BJ (cell line): ENCODE measurements around the gene XRCC6. TPM values are rescaled to one million over a fixed set of nuclear protein-coding genes. Genes with fewer than 3 reads are reported as not detected.
A peak's percentile ranks its signal among the peaks of the same experiment; 100 is the strongest.
"Not testable (repeated sequence)": the region's sequence is repeated elsewhere in the genome, so short reads cannot be mapped to it uniquely, and the experiment has no call there.

ENCODE experiments used
- CTCF ChIA-PET: fragments of 350-600 bp; formaldehyde crosslinking; extraction: SDS; loops from one replicate; lab custom pipeline; 2021; ENCODE audit warnings: antibody characterized with exemption, inconsistent platforms; lab: Yijun Ruan, JAX
- POLR2A ChIA-PET: fragments of 300-600 bp; sonication (Branson Sonifier 250); formaldehyde crosslinking; extraction: SDS; loops from one replicate; lab custom pipeline; 2021; ENCODE audit warnings: antibody characterized with exemption; lab: Charles Lee
- DNase-seq: peaks from one replicate; pipeline ENCODE4 v3.0.0-alpha.2; 2011; ENCODE audit warnings: low read depth
- H3K27me3 ChIP-seq: 2 replicates; pipeline ENCODE4 v1.6.0; 2011; ENCODE audit warnings: low read length; ENCODE audit not compliant: control insufficient read depth, insufficient read depth
- H3K36me3 ChIP-seq: 2 replicates; pipeline ENCODE4 v1.5.1; 2011; ENCODE audit warnings: low read length; ENCODE audit not compliant: control insufficient read depth, insufficient read depth
- H3K4me3 ChIP-seq: 2 replicates; pipeline ENCODE4 v1.5.1; 2011; ENCODE audit warnings: low read depth, mild to moderate bottlenecking, control low read depth, low read length
- polyA plus RNA-seq: library from polyadenylated mRNA; depleted of rRNA; stranded (reverse); fragments of >200 nt; gene quantifications from 2 replicates; pipeline ENCODE4 v1.2.3, GENCODE V29; 2011
- TF ChIP-seq, protein P1 (sequence below): IDR thresholded peaks from 2 replicates; pipeline ENCODE4 v1.5.1; 2011; ENCODE audit warnings: low read depth, mild to moderate bottlenecking, control low read depth, inconsistent platforms, low read length, moderate library complexity; ENCODE audit not compliant: insufficient read depth

XRCC6 gene
- polyA plus RNA-seq, 1 experiment = 105 TPM

DNA sequence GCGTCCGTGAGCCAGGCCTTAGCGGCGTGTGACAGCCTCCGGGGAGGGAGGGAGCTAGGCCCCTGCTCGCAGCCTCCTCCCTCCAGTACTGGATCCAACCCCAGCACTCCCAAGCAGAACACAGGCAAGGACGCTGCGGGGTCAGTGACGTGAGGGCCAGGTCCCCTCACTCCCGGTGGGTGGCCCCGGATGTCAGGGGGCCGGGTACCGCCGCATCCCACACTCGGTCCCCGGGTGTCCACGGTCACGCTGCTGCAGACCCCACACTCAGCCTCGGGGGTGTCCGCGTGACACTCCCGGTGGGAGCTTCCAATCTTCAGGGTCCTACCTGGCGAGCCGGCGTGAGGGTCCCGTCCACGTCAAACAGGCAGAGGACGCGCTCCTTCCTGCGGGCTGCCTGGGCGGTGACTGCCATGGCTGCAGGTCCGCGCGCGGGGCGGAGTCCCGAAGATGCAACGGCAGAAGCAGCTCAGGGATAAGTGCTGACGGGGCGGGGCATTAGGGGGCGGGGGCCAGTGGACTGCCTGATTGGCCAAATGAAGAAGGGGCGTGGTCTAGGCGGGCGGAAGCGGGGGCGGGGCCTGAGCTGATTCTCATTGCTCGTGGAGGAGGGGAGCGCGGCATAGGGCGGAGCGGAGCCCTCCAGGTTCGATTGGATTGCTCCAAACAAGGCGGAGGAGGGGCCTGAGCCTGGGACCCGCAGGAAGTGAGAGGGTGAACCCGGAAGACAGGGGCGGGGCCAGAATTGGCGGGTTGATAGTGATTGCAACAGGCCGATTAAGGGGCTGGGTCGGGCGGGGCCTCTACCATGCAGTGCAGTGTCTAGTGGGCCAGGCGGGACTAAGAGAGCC lies 31.5 kb upstream of the XRCC6 start, which contains the start of gene PMM1:
TSS of gene PMM1 (minus strand) at position 450 of the 851 bp plus-strand sequence. CDS start at position 415, 35 bp downstream.
- DNase-seq = peak; percentile 97
- Histone ChIP-seq H3K4me3 (peak within 1 kb of the TSS; percentile 95), H3K36me3 (peaks cover 4% of the 10 kb centered on the region), H3K27me3 (no peaks in the 10 kb centered on the region)
- TF ChIP-seq, protein P1, sequence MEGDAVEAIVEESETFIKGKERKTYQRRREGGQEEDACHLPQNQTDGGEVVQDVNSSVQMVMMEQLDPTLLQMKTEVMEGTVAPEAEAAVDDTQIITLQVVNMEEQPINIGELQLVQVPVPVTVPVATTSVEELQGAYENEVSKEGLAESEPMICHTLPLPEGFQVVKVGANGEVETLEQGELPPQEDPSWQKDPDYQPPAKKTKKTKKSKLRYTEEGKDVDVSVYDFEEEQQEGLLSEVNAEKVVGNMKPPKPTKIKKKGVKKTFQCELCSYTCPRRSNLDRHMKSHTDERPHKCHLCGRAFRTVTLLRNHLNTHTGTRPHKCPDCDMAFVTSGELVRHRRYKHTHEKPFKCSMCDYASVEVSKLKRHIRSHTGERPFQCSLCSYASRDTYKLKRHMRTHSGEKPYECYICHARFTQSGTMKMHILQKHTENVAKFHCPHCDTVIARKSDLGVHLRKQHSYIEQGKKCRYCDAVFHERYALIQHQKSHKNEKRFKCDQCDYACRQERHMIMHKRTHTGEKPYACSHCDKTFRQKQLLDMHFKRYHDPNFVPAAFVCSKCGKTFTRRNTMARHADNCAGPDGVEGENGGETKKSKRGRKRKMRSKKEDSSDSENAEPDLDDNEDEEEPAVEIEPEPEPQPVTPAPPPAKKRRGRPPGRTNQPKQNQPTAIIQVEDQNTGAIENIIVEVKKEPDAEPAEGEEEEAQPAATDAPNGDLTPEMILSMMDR = no peak
- ChIA-PET CTCF (interaction anchor here (0.7 to 2.6 kb wide), 8 partner anchors 8 to 48 kb away, joined by 3 to 13 read pairs (median 6); partner anchors contain the start of gene POLR3H), POLR2A (interaction anchor here (0.6 to 1.3 kb wide), 8 partner anchors 9 to 1193 kb away, joined by 3 to 12 read pairs (median 6); partner anchors contain the start of genes POLR3H and TOB2)

DNA sequence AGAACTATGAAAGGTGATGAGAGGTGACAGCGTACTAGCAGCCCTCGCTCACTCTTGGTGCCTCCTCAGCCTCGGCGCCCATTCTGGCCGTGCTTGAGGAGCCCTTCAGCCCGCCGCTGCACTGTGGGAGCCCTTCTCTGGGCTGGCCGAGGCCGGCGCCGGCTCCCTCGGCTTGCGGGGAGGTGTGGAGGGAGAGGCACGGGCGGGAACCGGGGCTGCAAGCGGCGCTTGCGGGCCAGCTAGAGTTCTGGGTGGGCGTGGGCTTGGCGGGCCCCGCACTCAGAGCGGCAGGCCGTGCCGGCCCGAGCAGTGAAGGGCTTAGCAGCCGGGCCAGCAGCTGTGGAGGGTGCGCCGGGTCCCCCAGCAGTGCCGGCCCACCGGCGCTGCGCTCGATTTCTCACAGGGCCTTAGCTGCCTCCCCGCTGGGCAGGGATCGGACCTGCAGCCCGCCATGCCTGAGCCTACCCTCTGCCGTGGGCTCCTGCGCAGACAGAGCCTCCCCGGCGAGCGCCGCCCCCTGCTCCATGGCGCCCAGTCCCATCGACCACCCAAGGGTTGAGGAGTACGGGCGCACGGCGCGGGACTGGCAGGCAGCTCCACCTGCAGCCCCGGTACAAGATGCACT lies 27.6 kb upstream of the XRCC6 start:
- H3K36me3 ChIP-seq, H3K4me3 ChIP-seq, H3K27me3 ChIP-seq, DNase-seq, POLR2A ChIA-PET: not testable (repeated sequence)
- CTCF ChIA-PET = interaction anchor here (0.8 to 1.4 kb wide), 2 partner anchors 50 to 66 kb away, joined by 3 to 4 read pairs; partner anchors contain the start of gene POLR3H

DNA sequence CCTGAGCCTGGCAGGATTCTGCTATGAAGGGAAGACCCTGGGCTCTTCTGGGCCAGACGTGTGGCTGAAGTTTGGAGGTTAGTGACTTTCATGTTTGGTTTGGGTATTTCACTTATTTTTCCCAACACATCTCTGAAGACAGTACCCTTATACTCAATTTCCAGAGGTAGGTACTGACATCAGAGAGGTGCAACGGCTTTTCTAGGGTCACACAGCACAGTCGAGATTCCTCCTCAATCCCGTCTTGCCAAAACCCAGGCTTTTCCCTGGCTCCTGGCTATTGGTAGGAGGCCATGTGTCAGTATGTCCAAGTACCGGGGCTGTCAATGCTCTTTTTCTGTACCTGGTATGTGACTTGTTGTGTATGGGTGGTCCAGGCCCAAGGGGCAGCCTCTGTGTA lies 25.4 kb upstream of the XRCC6 start:
- TF ChIP-seq, protein P1 = no peak
- ChIA-PET POLR2A (no interaction called here), CTCF (interaction anchor here (0.6 to 3.5 kb wide), 2 partner anchors 55 to 288 kb away, joined by 3 to 55 read pairs; partner anchors contain the start of gene POLR3H)
- H3K4me3 ChIP-seq = no peak overlapping the region
- no peaks in the 10 kb centered on the region for H3K27me3 ChIP-seq
- peaks cover 5% of the 10 kb centered on the region for H3K36me3 ChIP-seq
- DNase-seq = no peak

DNA sequence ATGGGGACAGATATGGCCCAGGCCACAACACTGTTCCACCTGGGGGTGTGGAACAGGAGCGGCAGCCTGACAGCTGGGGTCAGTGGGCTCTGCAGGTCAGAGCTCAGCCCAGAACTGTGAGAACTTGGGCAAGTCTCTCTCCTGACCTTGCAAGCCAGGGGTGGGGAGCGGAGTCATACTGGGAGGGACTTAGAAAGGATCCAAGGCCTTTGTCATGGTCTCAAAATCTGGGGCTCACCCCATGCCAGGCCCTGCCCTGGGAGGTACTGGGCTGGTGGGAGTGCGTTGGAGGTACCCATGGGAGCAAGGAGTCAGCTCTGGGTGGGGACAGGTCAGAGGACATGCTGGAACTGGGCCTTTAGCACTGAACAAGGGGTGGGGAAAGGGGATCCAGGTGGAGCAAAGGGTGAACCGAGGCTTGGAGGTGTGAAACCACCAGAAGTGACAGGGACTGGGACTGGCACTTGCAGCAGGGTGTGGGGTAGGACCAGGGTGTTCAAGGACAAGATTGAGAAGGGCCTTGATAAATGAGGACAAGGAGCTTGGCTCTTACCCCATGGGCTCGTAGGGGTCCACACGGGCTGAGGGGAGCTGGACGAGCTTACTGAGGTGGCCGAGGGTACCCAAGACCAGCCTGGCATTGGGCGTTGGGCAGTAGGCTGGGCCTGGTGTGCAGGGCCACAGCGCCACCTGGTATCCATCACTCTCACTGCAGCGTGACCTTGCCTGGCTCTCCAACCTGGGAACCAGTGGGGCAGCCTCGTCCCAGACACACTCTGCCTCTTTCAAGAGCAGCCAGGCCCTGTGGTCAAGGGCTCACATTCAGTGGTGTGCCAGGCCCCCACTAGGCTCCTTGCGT lies 24.1 kb upstream of the XRCC6 start:
- no peak for DNase-seq
- CTCF ChIA-PET = interaction anchor here (0.6 to 3.6 kb wide), 28 partner anchors 8 to 195 kb away, joined by 3 to 55 read pairs (median 6); partner anchors contain the start of genes CSDC2, PMM1 and POLR3H
- POLR2A ChIA-PET = no interaction called here

DNA sequence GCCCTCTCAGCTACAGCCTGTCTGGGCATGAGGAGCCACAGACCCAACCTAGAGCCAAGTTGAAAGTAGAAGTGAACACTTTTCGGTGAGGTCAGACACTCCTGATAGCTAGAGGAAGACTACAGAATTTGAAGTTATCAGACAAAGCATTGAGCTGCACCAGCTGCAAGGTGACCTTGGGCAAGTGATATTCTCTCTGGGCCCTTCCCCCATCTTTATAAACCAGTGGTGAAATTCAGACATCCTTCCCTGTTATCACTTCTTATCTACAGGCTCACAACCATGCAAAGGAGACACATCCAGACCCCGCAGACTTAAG lies 23.5 kb upstream of the XRCC6 start:
- ChIA-PET POLR2A (no interaction called here), CTCF (interaction anchor here (0.7 to 3.6 kb wide), 23 partner anchors 8 to 195 kb away, joined by 3 to 55 read pairs (median 7); partner anchors contain the start of genes CSDC2, PMM1 and POLR3H)
- DNase-seq = no peak
- Histone ChIP-seq H3K4me3 (no peak overlapping the region), H3K27me3 (no peaks in the 10 kb centered on the region), H3K36me3 (peaks cover 12% of the 10 kb centered on the region)
- TF ChIP-seq, protein P1 = no peak

More for the DNA sequence above, 24.1 kb upstream of the XRCC6 start:
- TF ChIP-seq, protein P1 = peak; percentile 82
- Histone ChIP-seq H3K36me3 (peaks cover 9% of the 10 kb centered on the region), H3K4me3 (no peak overlapping the region), H3K27me3 (no peaks in the 10 kb centered on the region)
